Measurements from ENCODE around the gene STARD7.

- TF ChIP-seq CTCF (optimal IDR thresholded peaks at IDR 0.05 in 1 of 3, IDR thresholded peaks at IDR 0.05 in 1 of 3, conservative IDR thresholded peaks at IDR 0.05 in 1 of 3; ENCODE audit: extremely low read depth in 1 of 3, insufficient read depth in 2 of 3, low read length in 3 of 3), result no peak
- TF ChIP-seq EZH2 (IDR thresholded peaks at IDR 0.05; ENCODE audit: low read length), result no peak
These were observed 4.8 kb upstream of the STARD7 start for GRCh38 chr2:96213379-96213778.
